NCI-H1694 treated with DMSO at 0.1 percent for 48 hours (cell line): Measurements from ENCODE around the gene RPL37.
"Not testable (repeated sequence)": the region's sequence is repeated elsewhere in the genome, so short reads cannot be mapped to it uniquely, and the experiment has no call there.

Experiments
- DNase-seq: peaks from one replicate; lab custom pipeline; 2025; lab: John Stamatoyannopoulos, UW

RPL37 gene

DNA sequence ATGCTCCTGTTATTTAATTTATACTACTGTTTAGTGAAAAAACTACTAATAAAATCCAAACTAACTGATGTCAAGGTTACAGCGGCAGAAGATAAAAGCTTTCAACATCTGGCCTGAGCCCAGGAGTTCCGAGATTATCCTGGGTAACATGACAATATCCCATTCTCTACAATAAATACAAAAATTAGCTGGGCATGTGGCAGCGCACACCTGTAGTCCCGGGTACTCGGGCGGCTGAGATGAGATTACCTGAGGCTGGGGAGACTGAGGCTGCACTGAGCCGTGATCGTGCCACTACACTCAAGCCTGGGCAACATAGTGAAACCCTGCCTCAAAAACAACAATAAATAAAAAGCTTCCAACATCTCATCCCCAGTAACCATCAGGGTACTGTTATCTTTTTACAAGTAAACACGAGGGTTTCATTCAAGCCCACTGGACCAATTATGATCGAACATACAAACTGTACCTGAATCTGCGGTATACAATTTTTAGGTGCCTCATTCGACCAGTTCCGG lies 1.3 kb downstream of the RPL37 start:
- no peak for DNase-seq

DNA sequence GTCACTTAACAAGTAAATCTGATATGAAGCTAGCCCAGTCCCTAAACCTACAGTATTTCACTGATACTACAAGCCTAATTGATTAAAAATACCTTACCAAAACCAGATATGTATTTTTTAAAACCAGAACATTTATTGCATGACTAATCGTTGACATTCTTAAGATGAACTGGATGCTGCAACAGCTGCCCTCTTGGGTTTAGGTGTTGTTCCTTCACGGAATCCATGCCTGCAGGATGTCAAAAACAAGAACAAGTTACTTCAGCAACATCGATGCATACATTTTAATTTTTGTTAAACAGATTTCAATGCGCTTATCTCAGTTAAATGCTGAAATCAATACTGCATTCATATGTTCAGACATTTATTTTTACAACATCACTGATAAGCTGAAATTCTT lies 2.7 kb downstream of the RPL37 start:
- DNase-seq, result no peak

- no peak for DNase-seq
Observed at GRCh38 chr5:40831346-40832210, 3.4 kb downstream of the RPL37 start.

- DNase-seq, result no peak
Observed at GRCh38 chr5:40829748-40830533, 5.1 kb downstream of the RPL37 start.

DNA sequence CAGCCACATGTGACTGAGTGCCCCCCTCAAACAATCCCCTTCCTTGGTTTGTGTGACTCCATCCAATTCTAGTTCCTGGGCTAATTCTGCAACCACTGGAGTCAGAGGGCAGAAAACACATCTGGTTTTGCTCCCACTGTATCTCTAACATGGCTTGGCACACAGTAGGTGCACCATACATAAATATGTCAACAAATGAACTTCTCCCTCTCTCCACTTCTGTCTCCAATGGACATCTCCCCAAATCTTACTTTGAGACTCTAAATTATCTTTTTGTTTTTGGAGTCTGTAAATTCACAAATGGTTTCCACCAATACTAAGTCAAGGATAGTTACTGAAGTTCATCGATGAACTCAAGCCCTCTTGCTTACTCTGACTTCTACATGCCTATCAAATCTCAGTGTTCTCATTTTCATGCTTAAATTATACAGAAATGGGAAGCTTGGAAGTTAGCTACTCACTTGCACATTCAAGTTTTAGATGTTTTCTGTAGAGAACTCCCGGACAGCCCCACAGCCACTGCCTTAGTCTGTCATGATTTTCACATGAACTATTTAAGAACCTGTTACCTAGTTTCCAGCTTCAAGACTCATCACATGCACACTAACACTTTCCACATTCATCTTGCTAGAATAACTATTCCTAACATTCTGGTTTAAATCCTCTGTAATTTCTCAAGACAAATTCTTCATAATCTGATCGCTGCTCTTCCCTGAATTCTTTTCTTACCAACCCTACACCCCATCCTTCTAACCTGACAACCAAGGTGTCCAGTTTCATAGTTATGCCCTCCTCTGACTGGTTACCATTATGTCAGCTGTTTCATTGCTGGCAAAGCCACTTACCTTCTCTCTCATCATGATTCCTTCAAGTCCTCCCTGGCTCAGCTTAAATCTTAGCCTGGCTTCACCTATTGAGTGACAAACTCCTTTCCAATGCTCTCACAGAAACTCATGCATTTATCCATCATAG lies 6.0 kb downstream of the RPL37 start:
- no peak for DNase-seq

- DNase-seq, result no peak
Observed at GRCh38 chr5:40828021-40828631, 6.9 kb downstream of the RPL37 start.

GRCh38 chr5:40827188-40827977 lies 7.6 kb downstream of the RPL37 start:
- no peak for DNase-seq

DNA sequence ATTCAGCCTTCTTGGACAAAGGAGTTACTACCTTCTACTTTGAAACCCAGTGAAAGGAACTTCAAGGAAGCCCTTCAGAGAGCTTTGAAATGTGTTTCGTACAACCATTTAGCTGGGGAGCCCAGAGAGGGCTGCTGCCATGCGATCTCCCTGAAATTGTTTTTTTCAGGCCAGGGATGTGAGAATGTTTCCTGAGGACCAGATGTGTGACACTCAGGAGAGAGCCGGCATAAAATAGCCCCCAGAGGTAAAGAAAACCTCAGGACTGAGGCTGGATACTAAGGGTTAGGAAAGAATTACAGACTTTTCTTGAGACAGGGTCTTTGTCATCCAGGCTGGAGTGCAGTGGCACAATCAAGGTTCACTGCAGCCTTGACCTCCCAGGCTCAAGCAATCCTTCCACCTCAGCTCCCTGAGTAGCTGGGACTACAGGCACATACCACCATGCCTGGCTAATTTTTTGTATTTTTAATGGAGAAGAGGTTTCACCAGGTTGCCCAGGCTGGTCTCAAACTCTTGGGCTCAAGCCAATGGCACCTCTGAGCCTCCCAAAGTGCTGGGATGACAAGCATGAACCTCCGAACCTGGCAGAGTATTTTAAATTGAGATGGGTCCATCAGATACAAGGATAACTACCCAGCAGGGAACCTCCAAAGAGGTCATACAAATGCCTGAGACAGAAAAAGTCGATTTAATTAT lies 8.4 kb downstream of the RPL37 start:
- DNase-seq, result no peak

DNA sequence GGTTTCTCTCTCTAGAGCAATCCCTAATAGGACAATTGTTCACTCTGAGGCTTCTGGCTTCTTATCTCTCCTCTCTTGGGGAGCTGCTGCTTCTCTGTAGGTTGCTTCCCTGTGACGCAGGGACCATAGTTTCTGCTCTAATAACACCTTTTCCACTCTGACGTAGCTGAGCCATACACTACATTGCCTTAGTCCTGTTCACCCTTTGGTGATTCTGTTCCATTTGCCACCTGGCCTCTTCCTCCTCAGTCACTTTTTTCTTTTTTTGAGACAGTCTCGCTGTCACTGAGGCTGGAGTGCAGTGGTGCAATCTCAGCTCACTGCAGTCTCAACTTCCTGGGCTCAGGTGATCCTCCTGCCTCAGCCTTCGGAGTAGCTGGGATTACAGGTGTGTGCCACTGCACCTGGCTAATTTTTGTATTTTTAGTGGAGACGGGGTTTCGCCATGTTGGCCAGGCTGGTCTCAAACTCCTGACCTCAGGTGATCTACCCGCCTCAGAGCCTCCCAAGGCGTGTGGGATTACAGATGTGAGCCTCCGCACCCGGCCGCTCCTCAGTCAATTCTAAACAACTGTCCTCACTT lies 9.5 kb downstream of the RPL37 start:
- DNase-seq, result not testable (repeated sequence)

DNA sequence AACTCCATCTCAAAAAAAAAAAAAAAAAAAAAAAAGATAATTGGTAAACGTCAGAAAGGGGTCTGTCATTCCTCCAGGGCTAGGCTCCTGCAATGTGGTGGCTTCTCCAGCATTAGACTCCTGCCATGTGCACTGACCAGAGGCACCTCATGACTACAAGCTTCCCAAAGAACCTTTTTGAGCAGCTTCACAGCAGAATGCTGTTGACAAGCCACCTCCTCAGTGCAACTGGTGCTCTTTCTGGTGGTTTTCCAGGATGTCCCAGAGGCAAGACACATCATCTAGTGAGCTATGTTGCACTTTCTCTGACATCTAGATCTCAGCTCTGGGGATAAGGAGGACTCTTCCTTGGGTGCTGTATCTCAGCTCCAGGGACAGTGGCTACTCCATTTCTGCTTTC lies 11.6 kb downstream of the RPL37 start:
- no peak for DNase-seq

GRCh38 chr5:40813698-40814281 lies 21.2 kb downstream of the RPL37 start:
- DNase-seq, result no peak

DNA sequence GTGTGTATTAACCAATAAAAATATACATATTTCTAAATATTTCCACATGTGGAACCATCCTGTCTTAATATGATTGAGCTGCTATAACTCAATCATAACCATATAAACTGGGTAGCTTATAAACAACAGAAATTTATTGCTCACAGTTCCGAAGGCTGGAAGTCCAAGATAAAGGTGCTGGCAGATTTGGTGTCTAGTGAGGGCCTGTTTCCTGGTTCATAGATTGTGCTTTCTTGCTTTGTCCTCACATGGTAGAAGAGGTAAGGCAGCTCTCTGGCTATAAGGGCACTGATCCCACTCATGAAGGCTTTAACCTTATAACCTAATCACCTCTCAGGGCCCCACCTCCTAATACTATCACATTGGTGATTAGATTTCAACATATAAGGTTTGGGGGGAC lies 22.9 kb downstream of the RPL37 start:
- DNase-seq, result no peak

DNA sequence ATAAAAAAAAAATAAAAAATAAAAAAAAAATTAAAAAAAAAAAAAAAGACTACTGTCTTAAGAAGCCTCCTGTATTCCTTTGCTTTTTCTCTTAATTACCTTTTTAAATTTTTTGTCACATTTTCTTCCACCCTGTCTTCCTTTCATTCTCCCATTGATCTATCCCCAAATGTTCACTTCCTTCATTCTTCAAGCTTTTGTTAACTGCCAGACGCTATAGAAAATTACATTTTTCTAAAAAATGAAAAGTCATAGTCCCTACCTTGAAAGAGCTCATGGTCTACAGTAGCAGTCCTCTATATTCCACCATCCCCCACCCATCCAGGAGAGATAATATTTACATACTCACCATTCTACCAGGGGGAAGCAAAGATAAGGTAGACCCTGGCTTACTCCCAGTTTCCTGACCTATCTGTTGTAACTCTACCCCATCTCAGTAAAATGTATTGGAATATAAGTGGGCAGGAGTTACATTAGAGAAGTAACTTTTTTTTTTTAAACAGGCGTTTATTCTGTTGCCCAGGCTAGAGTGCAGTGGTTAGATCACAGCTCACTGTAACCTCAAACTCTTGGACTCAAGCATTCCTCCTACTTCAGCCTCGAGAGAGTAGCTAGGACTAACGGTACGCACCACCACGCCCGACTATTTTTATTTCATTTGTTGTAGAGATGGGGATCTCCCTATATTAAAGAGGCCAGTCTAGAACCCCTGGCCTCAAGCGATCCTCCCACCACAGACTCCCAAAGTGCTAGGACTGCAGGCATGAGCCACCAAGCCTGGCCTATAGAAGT lies 33.1 kb downstream of the RPL37 start:
- DNase-seq, result no peak

GRCh38 chr5:40799258-40799657 lies 35.8 kb downstream of the RPL37 start:
- DNase-seq, result no peak

GRCh38 chr5:40798801-40799210 lies 36.2 kb downstream of the RPL37 start:
- DNase-seq, result no peak

GRCh38 chr5:40798012-40798800 lies 36.8 kb downstream of the RPL37 start, which contains the start of gene PRKAA1:
PRKAA1 (minus strand) TSS chr5:40798374; CDS start chr5:40798189, 185 bp downstream.
- peak; percentile 88 for DNase-seq

DNA sequence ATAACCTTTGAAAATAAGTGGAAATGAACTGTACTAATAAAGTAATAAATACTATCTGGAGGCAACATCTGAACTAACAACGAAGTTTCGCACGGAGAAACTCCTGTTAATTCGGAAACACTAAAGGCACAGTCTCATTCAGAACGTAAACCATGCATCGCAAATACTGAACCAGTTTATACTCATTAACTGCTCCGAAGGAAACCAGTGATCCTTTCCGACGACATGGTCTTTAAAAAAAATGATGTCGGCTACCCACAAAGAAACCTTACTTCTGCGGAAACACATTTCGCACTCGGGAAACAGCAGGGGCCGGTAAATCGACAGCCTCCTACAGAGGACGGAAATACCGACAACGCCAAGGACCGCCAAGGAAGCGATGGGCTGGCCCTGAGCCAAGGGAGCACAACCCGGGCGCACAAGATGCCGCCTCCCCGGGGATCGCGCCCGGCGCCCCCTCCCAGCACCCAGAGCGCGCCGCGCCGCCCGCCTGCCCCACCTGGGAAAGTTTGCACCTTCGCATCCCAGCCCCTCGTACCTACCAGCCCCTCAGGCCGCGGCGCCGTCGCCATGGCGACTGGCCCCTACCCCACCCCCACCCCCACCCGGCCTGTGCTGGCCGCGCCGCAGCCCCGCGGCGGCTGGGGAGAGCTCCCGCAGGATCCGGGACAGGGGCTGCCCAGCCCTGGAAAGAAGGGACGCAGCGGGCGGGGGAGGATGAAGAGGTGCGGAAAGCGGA lies 37.6 kb downstream of the RPL37 start:
- DNase-seq, result peak; percentile 55
